WERI-Rb-1 (cell line): ENCODE results near the gene KRTAP2-1.
"Not testable (repeated sequence)": the region's sequence is repeated elsewhere in the genome, so short reads cannot be mapped to it uniquely, and the experiment has no call there.

Source experiments
- DNase-seq: peaks from one replicate; pipeline ENCODE4 v3.0.0-alpha.2; 2020
- H3K27ac ChIP-seq: fragments of 250-450 bp; sonication (Bioruptor Pico); 2 replicates; pipeline ENCODE4 v1.5.1; 2020; ENCODE audit warnings: mild to moderate bottlenecking, moderate library complexity
- H3K27me3 ChIP-seq: fragments of 250-450 bp; sonication (Bioruptor Pico); 2 replicates; pipeline ENCODE4 v1.5.1; 2021; ENCODE audit warnings: mild to moderate bottlenecking, low read depth, moderate library complexity; ENCODE audit not compliant: insufficient read depth, severe bottlenecking
- H3K36me3 ChIP-seq: fragments of 250-450 bp; sonication (Bioruptor Pico); 2 replicates; pipeline ENCODE4 v1.5.1; 2020; ENCODE audit warnings: mild to moderate bottlenecking, moderate library complexity
- H3K4me3 ChIP-seq: 2 replicates; pipeline ENCODE4 v1.5.1; 2011; ENCODE audit warnings: low read depth, mild to moderate bottlenecking, control low read depth, low read length
- H3K9me3 ChIP-seq: fragments of 250-450 bp; sonication (Bioruptor Pico); 2 replicates; pipeline ENCODE4 v1.5.1; 2021; ENCODE audit warnings: mild to moderate bottlenecking, moderate library complexity; ENCODE audit not compliant: severe bottlenecking
- CTCF ChIP-seq: IDR thresholded peaks from 2 replicates; pipeline ENCODE4 v1.5.1; 2011; ENCODE audit warnings: low read depth, mild to moderate bottlenecking, control low read depth, inconsistent platforms, low read length

Gene KRTAP2-1, protein sequence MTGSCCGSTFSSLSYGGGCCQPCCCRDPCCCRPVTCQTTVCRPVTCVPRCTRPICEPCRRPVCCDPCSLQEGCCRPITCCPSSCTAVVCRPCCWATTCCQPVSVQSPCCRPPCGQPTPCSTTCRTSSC

GRCh38 chr17:41046735-41047465, at the start of gene KRTAP2-1:
TSS of gene KRTAP2-1 (minus strand) at chr17:41047316. CDS start at chr17:41047267, 49 bp downstream.
- H3K4me3 ChIP-seq, H3K27ac ChIP-seq, H3K27me3 ChIP-seq, H3K36me3 ChIP-seq, DNase-seq: not testable (repeated sequence)
- peaks cover 10% of the 10 kb centered on the region for H3K9me3 ChIP-seq

- Histone ChIP-seq H3K4me3 (no peak overlapping the region), H3K36me3 (no peaks in the 10 kb centered on the region), H3K27me3 (peaks cover 12% of the 10 kb centered on the region), H3K9me3 (peaks cover 3% of the 10 kb centered on the region), H3K27ac (no peak overlapping the region)
- no peak for DNase-seq
- no peak for TF ChIP-seq CTCF
Measured at GRCh38 chr17:41096055-41096454, 48.9 kb upstream of the KRTAP2-1 start.

DNA sequence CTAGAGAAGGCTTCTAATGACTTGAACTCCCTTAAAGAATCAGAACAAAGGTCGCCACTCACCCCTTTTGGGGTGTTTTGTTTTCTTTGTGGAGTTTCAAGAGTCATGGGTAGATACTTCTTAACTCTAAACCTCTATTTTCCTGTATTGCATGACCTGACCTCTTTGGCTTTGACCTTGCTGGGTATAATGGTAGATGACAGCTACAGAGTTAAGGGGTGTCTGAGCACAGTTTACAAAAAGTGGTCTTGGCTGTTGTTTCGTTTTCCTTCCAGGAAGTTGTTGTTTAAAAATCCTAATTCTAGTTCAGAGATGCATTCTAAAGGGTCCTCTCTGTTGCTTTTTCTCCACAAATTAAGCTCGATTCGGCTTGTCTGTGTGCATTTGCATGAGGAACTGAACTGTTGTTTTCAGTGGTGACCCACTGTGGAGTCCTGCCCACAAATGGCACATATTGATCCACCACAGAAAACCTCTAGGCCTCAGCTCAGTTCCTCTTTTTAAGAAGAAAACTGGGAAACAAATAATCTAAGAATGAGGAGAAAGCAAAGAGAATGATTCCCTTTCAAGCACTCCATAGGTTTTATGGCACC, 41.7 kb upstream of the KRTAP2-1 start:
- peaks cover 12% of the 10 kb centered on the region for H3K27me3 ChIP-seq
- H3K4me3 ChIP-seq, H3K27ac ChIP-seq, DNase-seq, H3K9me3 ChIP-seq, H3K36me3 ChIP-seq: not testable (repeated sequence)

DNA sequence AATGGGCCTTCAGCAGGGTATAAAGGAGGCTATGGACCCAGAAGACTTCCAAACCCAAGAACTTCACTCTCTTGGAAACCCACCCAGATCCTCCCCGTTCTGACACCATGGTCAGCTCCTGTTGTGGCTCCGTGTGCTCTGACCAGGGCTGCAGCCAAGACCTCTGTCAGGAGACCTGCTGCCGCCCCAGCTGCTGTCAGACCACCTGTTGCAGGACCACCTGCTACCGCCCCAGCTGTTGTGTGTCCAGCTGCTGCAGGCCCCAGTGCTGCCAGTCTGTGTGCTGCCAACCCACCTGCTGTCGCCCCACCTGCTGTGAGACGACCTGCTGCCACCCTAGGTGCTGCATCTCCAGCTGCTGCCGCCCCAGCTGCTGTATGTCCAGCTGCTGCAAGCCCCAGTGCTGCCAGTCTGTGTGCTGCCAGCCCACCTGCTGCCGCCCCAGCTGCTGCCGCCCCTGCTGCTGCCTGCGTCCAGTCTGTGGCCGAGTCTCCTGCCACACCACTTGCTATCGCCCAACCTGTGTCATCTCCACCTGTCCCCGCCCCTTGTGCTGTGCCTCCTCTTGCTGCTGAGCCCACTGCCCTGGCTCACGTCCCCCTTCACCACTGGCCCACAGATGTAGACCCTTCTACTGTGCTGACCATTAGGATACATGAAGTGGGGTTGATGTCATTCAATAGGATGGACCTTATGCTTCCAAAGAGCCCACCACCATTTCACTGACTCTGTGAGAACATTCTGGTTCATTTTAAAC, 37.2 kb upstream of the KRTAP2-1 start, which contains the start of gene KRTAP4-7:
KRTAP4-7 (plus strand) TSS at position 51 of the 757 bp plus-strand sequence; CDS start at position 108, 57 bp downstream.
- H3K27me3 ChIP-seq = peaks cover 21% of the 10 kb centered on the region
- H3K9me3 ChIP-seq, H3K36me3 ChIP-seq, DNase-seq, H3K4me3 ChIP-seq, H3K27ac ChIP-seq: not testable (repeated sequence)

GRCh38 chr17:41083427-41083826, 36.3 kb upstream of the KRTAP2-1 start:
- H3K9me3 ChIP-seq, DNase-seq, H3K4me3 ChIP-seq, H3K27ac ChIP-seq, H3K36me3 ChIP-seq: not testable (repeated sequence)
- peaks cover 25% of the 10 kb centered on the region for H3K27me3 ChIP-seq

GRCh38 chr17:41082626-41083025, 35.5 kb upstream of the KRTAP2-1 start:
- no peak overlapping the region for H3K27ac ChIP-seq

GRCh38 chr17:41076788-41077187, 29.7 kb upstream of the KRTAP2-1 start:
- Histone ChIP-seq H3K27ac (no peak overlapping the region), H3K9me3 (peaks cover 2% of the 10 kb centered on the region), H3K36me3 (no peaks in the 10 kb centered on the region), H3K27me3 (peaks cover 25% of the 10 kb centered on the region), H3K4me3 (no peak overlapping the region)
- no peak for TF ChIP-seq CTCF
- DNase-seq = no peak

More at GRCh38 chr17:41082626-41083025, 35.5 kb upstream of the KRTAP2-1 start:
- H3K27me3 ChIP-seq = peaks cover 25% of the 10 kb centered on the region
- TF ChIP-seq CTCF = no peak
- no peak overlapping the region for H3K4me3 ChIP-seq
- DNase-seq = no peak
- H3K9me3 ChIP-seq = no peaks in the 10 kb centered on the region
- no peaks in the 10 kb centered on the region for H3K36me3 ChIP-seq
